Endodermal cell (in vitro differentiated cells): ENCODE results near the gene CMTR1. TPM values are rescaled to one million over a fixed set of nuclear protein-coding genes. Genes with fewer than 3 reads are reported as not detected.

ENCODE experiments used
- DNase-seq: peaks from one replicate; pipeline ENCODE4 v3.0.0-alpha.2; 2017
- H3K27ac ChIP-seq: 2 replicates; pipeline ENCODE4 v1.5.1; 2013; ENCODE audit warnings: mild to moderate bottlenecking, low read depth, low read length, moderate library complexity
- H3K27me3 ChIP-seq: 2 replicates; pipeline ENCODE4 v1.6.1; 2013; ENCODE audit warnings: mild to moderate bottlenecking, low read length, moderate library complexity; ENCODE audit not compliant: insufficient read depth, control insufficient read depth, poor library complexity, severe bottlenecking
- H3K36me3 ChIP-seq: 2 replicates; pipeline ENCODE4 v1.7.0; 2013; ENCODE audit warnings: mild to moderate bottlenecking, low read length, moderate library complexity; ENCODE audit not compliant: control insufficient read depth, insufficient read depth
- H3K4me1 ChIP-seq: one replicate; pipeline ENCODE4 v1.7.0; 2013; ENCODE audit warnings: low read length; ENCODE audit not compliant: control insufficient read depth, insufficient read depth
- H3K4me3 ChIP-seq: 2 replicates; pipeline ENCODE4 v1.5.1; 2013; ENCODE audit warnings: mild to moderate bottlenecking, low read length, moderate library complexity
- H3K9ac ChIP-seq: 2 replicates; pipeline ENCODE4 v1.6.1; 2013; ENCODE audit warnings: mild to moderate bottlenecking, low read length, moderate library complexity; ENCODE audit not compliant: poor library complexity, severe bottlenecking; ENCODE audit errors: extremely low read depth
- H3K9me3 ChIP-seq: 2 replicates; pipeline ENCODE4 v1.6.1; 2013; ENCODE audit warnings: mild to moderate bottlenecking, low read length, moderate library complexity; ENCODE audit not compliant: control insufficient read depth
- H3K27ac Mint-ChIP-seq: 2 replicates; pipeline ENCODE4 v1.8.0; 2020; ENCODE audit warnings: mixed read lengths
- H3K27me3 Mint-ChIP-seq: 2 replicates; pipeline ENCODE4 v1.8.0; 2021; ENCODE audit warnings: mild to moderate bottlenecking, mixed read lengths; ENCODE audit not compliant: insufficient read depth
- H3K36me3 Mint-ChIP-seq: 2 replicates; pipeline ENCODE4 v1.8.0; 2020; ENCODE audit warnings: low read depth, mixed read lengths
- H3K4me1 Mint-ChIP-seq: 2 replicates; pipeline ENCODE4 v1.8.0; 2020; ENCODE audit warnings: mixed read lengths
- H3K4me3 Mint-ChIP-seq: 2 replicates; pipeline ENCODE4 v1.8.0; 2020; ENCODE audit warnings: mild to moderate bottlenecking, moderate library complexity, mixed read lengths
- H3K9me3 Mint-ChIP-seq: 2 replicates; pipeline ENCODE4 v1.8.0; 2020; ENCODE audit warnings: mild to moderate bottlenecking, mixed read lengths
- CTCF ChIP-seq: fragments of 200-600 bp; sonication (generic); conservative IDR thresholded peaks from 2 replicates; pipeline ENCODE4 v1.5.0; 2021; ENCODE audit warnings: antibody characterized with exemption, mild to moderate bottlenecking
- WGBS, 2 experiments: methylation state at CpG; one replicate each; pipeline versions ENCODE4 v1.1.5 to v1.1.7; 2013; ENCODE audit warnings: missing lambda C conversion rate in 2 of 2, mixed read lengths in 1 of 2; ENCODE audit not compliant: insufficient coverage in 1 of 2, insufficient read length in 1 of 2; 5-methylcytosine and 5-hydroxymethylcytosine counted together
- total RNA-seq, 2 donors: library from RNA; stranded (reverse); fragmentation: NEBNext Ultra II Directional in 1 of 2; extraction: Animal tissue kit (Norgen Biotek cat#: 25700) in 1 of 2; gene quantifications; 2 replicates in 1 of 2; 3 replicates in 1 of 2; pipeline ENCODE4 v1.2.1, GENCODE V29; 2021

CMTR1 gene
- total RNA-seq, 2 donors from 2014 or later: 62.0 to 91.6 TPM

- no peaks in the 10 kb centered on the region for H3K4me1 Mint-ChIP-seq
- TF ChIP-seq CTCF: no peak
- H3K27ac ChIP-seq: no peak overlapping the region
These were observed 41.9 kb upstream of the CMTR1 start for GRCh38 chr6:37391120-37391519.

GRCh38 chr6:37392821-37393220 is 40.2 kb upstream of the CMTR1 start:
- no peaks in the 10 kb centered on the region for H3K4me1 Mint-ChIP-seq
- no peak overlapping the region for H3K4me3 ChIP-seq
- peaks cover 8% of the 10 kb centered on the region for H3K36me3 Mint-ChIP-seq
- no peak for TF ChIP-seq CTCF
- no peaks in the 10 kb centered on the region for H3K9me3 Mint-ChIP-seq
- H3K36me3 ChIP-seq: peaks cover 64% of the 10 kb centered on the region
- no peak for DNase-seq
- H3K27me3 ChIP-seq: no peaks in the 10 kb centered on the region
- WGBS, 2 experiments: 94 to 100% methylated on average over 1 of the region's 1 CpG
- H3K9ac ChIP-seq: no peak overlapping the region
- H3K4me3 Mint-ChIP-seq: no peak overlapping the region
- H3K9me3 ChIP-seq: no peaks in the 10 kb centered on the region
- no peak overlapping the region for H3K27ac ChIP-seq
- H3K27ac Mint-ChIP-seq: no peak overlapping the region
- H3K27me3 Mint-ChIP-seq: no peaks in the 10 kb centered on the region
- no peaks in the 10 kb centered on the region for H3K4me1 ChIP-seq

More at GRCh38 chr6:37391120-37391519, 41.9 kb upstream of the CMTR1 start:
- Histone ChIP-seq H3K4me3 (no peak overlapping the region), H3K27me3 (no peaks in the 10 kb centered on the region), H3K9me3 (no peaks in the 10 kb centered on the region), H3K9ac (no peak overlapping the region), H3K36me3 (peaks cover 81% of the 10 kb centered on the region), H3K4me1 (no peaks in the 10 kb centered on the region)
- Mint-ChIP-seq H3K4me3 (no peak overlapping the region), H3K9me3 (no peaks in the 10 kb centered on the region), H3K27me3 (no peaks in the 10 kb centered on the region), H3K27ac (no peak overlapping the region), H3K36me3 (peaks cover 20% of the 10 kb centered on the region)
- WGBS, 2 experiments: 93 to 94% methylated on average over 2 of the region's 2 CpGs
- DNase-seq: no peak

- Histone ChIP-seq H3K9me3 (no peaks in the 10 kb centered on the region), H3K4me3 (no peak overlapping the region), H3K27ac (no peak overlapping the region), H3K27me3 (no peaks in the 10 kb centered on the region), H3K9ac (no peak overlapping the region), H3K4me1 (no peaks in the 10 kb centered on the region), H3K36me3 (peaks cover 60% of the 10 kb centered on the region)
- H3K9me3 Mint-ChIP-seq: no peaks in the 10 kb centered on the region
- H3K4me1 Mint-ChIP-seq: no peaks in the 10 kb centered on the region
- DNase-seq: no peak
- H3K4me3 Mint-ChIP-seq: no peak overlapping the region
- TF ChIP-seq CTCF: no peak
- peaks cover 8% of the 10 kb centered on the region for H3K36me3 Mint-ChIP-seq
- no peak overlapping the region for H3K27ac Mint-ChIP-seq
- 96% methylated on average over 1 of the region's 1 CpG; no CpG with 5 or more reads in 1 of the 2 experiments for WGBS, 2 experiments
- no peaks in the 10 kb centered on the region for H3K27me3 Mint-ChIP-seq
These were observed 39.6 kb upstream of the CMTR1 start for GRCh38 chr6:37393381-37393929.
